Cardiac fibroblast (primary cell): ENCODE measurements around the gene OR2T12.
"Not testable (repeated sequence)": the region's sequence is repeated elsewhere in the genome, so short reads cannot be mapped to it uniquely, and the experiment has no call there.

Source experiments
- DNase-seq, 2 donors: peaks; one replicate each; pipeline versions ENCODE4 v3.0.0 to v3.0.0-alpha.2; 2010; ENCODE audit warnings: low read depth in 2 of 2
- H3K4me3 ChIP-seq, 2 donors: replicated peaks in 1 of 2; 1 replicate in 1 of 2; 2 replicates in 1 of 2; pipeline ENCODE4 v1.5.1; 2011; ENCODE audit warnings: low read depth in 2 of 2, low read length in 2 of 2, mild to moderate bottlenecking in 2 of 2, moderate library complexity in 1 of 2
- CTCF ChIP-seq: IDR thresholded peaks from one replicate; pipeline ENCODE4 v1.5.1; 2011; ENCODE audit warnings: low read depth, mild to moderate bottlenecking, low read length, inconsistent platforms

The OR2T12 gene

GRCh38 chr1:248303324-248303723, at the start of gene OR2T12:
Gene OR2T12 (minus strand): TSS chr1:248303424. CDS start chr1:248295578, 7,846 bp downstream.
- DNase-seq: no peak
- no peak for TF ChIP-seq CTCF

GRCh38 chr1:248348475-248348874, 45.3 kb upstream of the OR2T12 start, which contains the start of gene OR14C36:
Gene OR14C36 (plus strand): TSS chr1:248348775. CDS start chr1:248348775, 0 bp downstream.
- H3K4me3 ChIP-seq: no peak within 1 kb of the TSS
- TF ChIP-seq CTCF: no peak
- DNase-seq: no peak

More at GRCh38 chr1:248303324-248303723, at the start of gene OR2T12:
- H3K4me3 ChIP-seq: no peak within 1 kb of the TSS

- no peak for TF ChIP-seq CTCF
- DNase-seq: no peak
- no peak overlapping the region for H3K4me3 ChIP-seq
Observed at GRCh38 chr1:248343451-248343850, 40.2 kb upstream of the OR2T12 start.

- DNase-seq: no peak
- TF ChIP-seq CTCF: no peak
- no peak within 1 kb of the TSS for H3K4me3 ChIP-seq
Observed at GRCh38 chr1:248324468-248324867, 21.2 kb upstream of the OR2T12 start, which contains the start of gene OR2M7. Gene OR2M7 (minus strand): TSS chr1:248324568. CDS start chr1:248324568, 0 bp downstream.

GRCh38 chr1:248316796-248317195, 13.6 kb upstream of the OR2T12 start:
- H3K4me3 ChIP-seq: no peak overlapping the region
- no peak for TF ChIP-seq CTCF
- DNase-seq: no peak

GRCh38 chr1:248306740-248307139, 3.5 kb upstream of the OR2T12 start:
- not testable (repeated sequence) for H3K4me3 ChIP-seq, DNase-seq

GRCh38 chr1:248306103-248306502, 2.9 kb upstream of the OR2T12 start:
- no peak overlapping the region for H3K4me3 ChIP-seq
- no peak for DNase-seq
- no peak for TF ChIP-seq CTCF

GRCh38 chr1:248305672-248306071, 2.4 kb upstream of the OR2T12 start:
- H3K4me3 ChIP-seq, DNase-seq: not testable (repeated sequence)
